GM12878 (cell line): Measurements from ENCODE around the gene PTGER4. TPM values are rescaled to one million over a fixed set of nuclear protein-coding genes. Genes with fewer than 3 reads are reported as not detected.

Experiments used
- ATAC-seq: fragments of 200-7000 bp; cut with Tn5 transposase; 3 replicates; pipeline ENCODE4 v1.9.1; 2020; ENCODE audit warnings: mild to moderate bottlenecking, moderate library complexity
- BruUV-seq: library from RNA; stranded (reverse); fragments of 400-500 nt; replicated peaks from 2 replicates; lab custom pipeline; 2021; lab: Mats Ljungman, UMichigan
- CTCF ChIA-PET: fragments of 300-600 bp; sonication (Branson Sonifier 250); formaldehyde crosslinking; extraction: SDS; loops from one replicate; lab custom pipeline; 2021; ENCODE audit warnings: inconsistent platforms; lab: Yijun Ruan, JAX
- POLR2A ChIA-PET: fragments of 350-600 bp; formaldehyde crosslinking; extraction: SDS; loops from one replicate; lab custom pipeline; 2021; ENCODE audit warnings: inconsistent platforms; lab: Charles Lee
- RAD21 ChIA-PET: fragments of 300-600 bp; sonication (Branson Sonifier 250); formaldehyde crosslinking; loops from one replicate; lab custom pipeline; 2023; ENCODE audit warnings: antibody characterized with exemption; ENCODE audit not compliant: unreplicated experiment; lab: Charles Lee
- SMC1A ChIA-PET: fragments of 300-600 bp; sonication (Branson Sonifier 250); formaldehyde crosslinking; loops from one replicate; lab custom pipeline; 2023; ENCODE audit not compliant: unreplicated experiment, uncharacterized antibody; lab: Charles Lee
- DNase-seq: peaks from one replicate; pipeline ENCODE4 v3.0.0-alpha.2; 2011; ENCODE audit warnings: low read depth, low spot score
- FAIRE-seq: peaks from 3 replicates; lab custom pipeline; 2011; peaks lifted over from hg19 to GRCh38; lab: Jason Lieb, UNC
- H2AFZ ChIP-seq: 2 replicates; pipeline ENCODE4 v1.6.0; 2011; ENCODE audit warnings: low read depth, low read length, control low read depth; ENCODE audit not compliant: control insufficient read depth
- H3K27ac ChIP-seq: 2 replicates; pipeline ENCODE4 v1.5.1; 2011; ENCODE audit warnings: control low read depth; ENCODE audit not compliant: control insufficient read depth, insufficient read depth
- H3K27me3 ChIP-seq, 2 experiments: replicated peaks in 1 of 2; 2 replicates each; pipeline versions ENCODE4 v1.6.0 to v1.6.1; 2011; ENCODE audit warnings: low read length in 1 of 2; ENCODE audit not compliant: control insufficient read depth in 2 of 2, insufficient read depth in 2 of 2
- H3K36me3 ChIP-seq, 2 experiments: 2 replicates each; pipeline ENCODE4 v1.5.1; 2011; ENCODE audit warnings: low read length in 1 of 2; ENCODE audit not compliant: control insufficient read depth in 2 of 2, insufficient read depth in 2 of 2
- H3K4me1 ChIP-seq: 2 replicates; pipeline ENCODE4 v1.6.1; 2011; ENCODE audit warnings: mild to moderate bottlenecking, low read length, moderate library complexity, mixed read lengths; ENCODE audit not compliant: control insufficient read depth, insufficient read depth
- H3K4me2 ChIP-seq: 2 replicates; pipeline ENCODE4 v1.6.0; 2011; ENCODE audit warnings: control low read depth; ENCODE audit not compliant: control insufficient read depth, insufficient read depth
- H3K4me3 ChIP-seq: fragments of 200-600 bp; sonication (generic); 2 replicates; pipeline ENCODE4 v1.5.1; 2016
- H3K79me2 ChIP-seq: 2 replicates; pipeline ENCODE4 v1.6.0; 2011; ENCODE audit warnings: low read length; ENCODE audit not compliant: control insufficient read depth, insufficient read depth
- H3K9ac ChIP-seq: 2 replicates; pipeline ENCODE4 v1.8.0; 2011; ENCODE audit warnings: low read length, control low read depth, mixed read lengths; ENCODE audit not compliant: control insufficient read depth, insufficient read depth
- H3K9me3 ChIP-seq: replicated peaks from 3 replicates; pipeline ENCODE4 v1.5.1; 2011; ENCODE audit warnings: mild to moderate bottlenecking, low read length; ENCODE audit not compliant: control insufficient read depth, insufficient read depth
- H4K20me1 ChIP-seq: 2 replicates; pipeline ENCODE4 v1.6.0; 2011; ENCODE audit not compliant: control insufficient read depth, insufficient read depth
- CREB1 ChIP-seq: IDR thresholded peaks from 2 replicates; pipeline ENCODE4 v1.6.1; 2012; ENCODE audit warnings: low read depth, mild to moderate bottlenecking, inconsistent platforms
- EZH2 ChIP-seq: IDR thresholded peaks from 2 replicates; pipeline ENCODE4 v1.6.1; 2012; ENCODE audit warnings: low read depth, mild to moderate bottlenecking, control low read depth, inconsistent platforms, low read length, borderline replicate concordance; ENCODE audit not compliant: control insufficient read depth
- FOXM1 ChIP-seq: IDR thresholded peaks from 2 replicates; pipeline ENCODE4 v1.6.1; 2012; ENCODE audit warnings: low read depth, mild to moderate bottlenecking, inconsistent platforms, low read length, moderate library complexity
- GABPA ChIP-seq: IDR thresholded peaks from 2 replicates; pipeline ENCODE4 v1.6.1; 2014; ENCODE audit warnings: antibody characterized with exemption, low read depth, mild to moderate bottlenecking, inconsistent platforms
- JUND ChIP-seq: IDR thresholded peaks from 2 replicates; pipeline ENCODE4 v1.6.1; 2012; ENCODE audit warnings: low read depth, mild to moderate bottlenecking, low read length, improper control_type of control experiment, moderate library complexity
- MEF2B ChIP-seq: fragments of 450-650 bp; IDR thresholded peaks from 2 replicates; pipeline ENCODE4 v1.6.1; 2018; ENCODE audit warnings: mild to moderate bottlenecking, moderate library complexity; ENCODE audit not compliant: partially characterized antibody, poor library complexity, severe bottlenecking
- MTA3 ChIP-seq: IDR thresholded peaks from 2 replicates; pipeline ENCODE4 v1.6.1; 2012; ENCODE audit warnings: low read length, inconsistent platforms, borderline replicate concordance
- NR2C2 ChIP-seq: IDR thresholded peaks from 2 replicates; pipeline ENCODE4 v1.6.1; 2011; ENCODE audit warnings: borderline replicate concordance, low read depth; ENCODE audit not compliant: control insufficient read depth, insufficient read length
- SMARCA5 ChIP-seq: fragments of 450-650 bp; IDR thresholded peaks from 2 replicates; pipeline ENCODE4 v1.6.1; 2017; ENCODE audit warnings: mild to moderate bottlenecking
- STAT1 ChIP-seq: fragments of 450-650 bp; conservative IDR thresholded peaks from 2 replicates; pipeline ENCODE4 v1.6.1; 2014; ENCODE audit warnings: antibody characterized with exemption, mild to moderate bottlenecking
- SUZ12 ChIP-seq: fragments of 200-600 bp; sonication (generic); IDR thresholded peaks from one replicate; pipeline ENCODE4 v1.6.1; 2018; ENCODE audit warnings: antibody characterized with exemption, mild to moderate bottlenecking; ENCODE audit not compliant: unreplicated experiment
- TCF12 ChIP-seq: IDR thresholded peaks from 2 replicates; pipeline ENCODE4 v1.6.1; 2011; ENCODE audit warnings: low read depth, mild to moderate bottlenecking, low read length
- WGBS: methylation state at CpG from one replicate; pipeline ENCODE4 v1.1.6; 2016; ENCODE audit warnings: low lambda C conversion rate; ENCODE audit not compliant: insufficient replicate concordance, insufficient coverage; ENCODE audit errors: missing lambda C conversion rate; 5-methylcytosine and 5-hydroxymethylcytosine counted together
- in situ Hi-C: fragments of 300-500 bp; cut with MboI; formaldehyde crosslinking; loops from 9 replicates; pipeline ENCODE4 v1.14.3; 2018; ENCODE audit warnings: mixed read lengths
- intact Hi-C: fragments of 100-400 bp; cut with micrococcal nuclease; formaldehyde crosslinking; loops from one replicate; pipeline ENCODE4 v1.14.2; 2022; ENCODE audit not compliant: unreplicated experiment
- polyA plus RNA-seq, 11 experiments: library from polyadenylated mRNA; depleted of rRNA in 4 of 11; unstranded in 6 of 11; stranded (reverse) in 5 of 11; fragments of >200 nt; fragmentation: Nextera tagmentation in 4 of 11; fragmentation: Illumina TruSeq in 1 of 11; extraction: Ambion mirVana in 4 of 11; extraction: Trizol in 1 of 11; gene quantifications; 1 replicate in 1 of 11; 2 replicates in 10 of 11; pipeline versions ENCODE4 v1.2.1 to v1.2.3, GENCODE V29; 2011 to 2016; ENCODE audit warnings: inconsistent platforms in 2 of 11, missing spikeins in 2 of 11, low read depth in 1 of 11
- total RNA-seq, 4 experiments: library from RNA; depleted of rRNA in 3 of 4; stranded (reverse); fragments of >200 nt in 3 of 4; fragmentation: Illumina TruSeq in 1 of 4; extraction: Trizol in 1 of 4; gene quantifications; 2 replicates each; pipeline versions ENCODE4 v1.2.1 to v1.2.3, GENCODE V29; 2013 to 2021

The PTGER4 gene
- total and polyA plus RNA-seq, 10 of the 15 experiments (the other 5 are each of a cell fraction or from before 2014, with no cell fraction given), result 0.15 to 3.7 (median 0.62) TPM

DNA sequence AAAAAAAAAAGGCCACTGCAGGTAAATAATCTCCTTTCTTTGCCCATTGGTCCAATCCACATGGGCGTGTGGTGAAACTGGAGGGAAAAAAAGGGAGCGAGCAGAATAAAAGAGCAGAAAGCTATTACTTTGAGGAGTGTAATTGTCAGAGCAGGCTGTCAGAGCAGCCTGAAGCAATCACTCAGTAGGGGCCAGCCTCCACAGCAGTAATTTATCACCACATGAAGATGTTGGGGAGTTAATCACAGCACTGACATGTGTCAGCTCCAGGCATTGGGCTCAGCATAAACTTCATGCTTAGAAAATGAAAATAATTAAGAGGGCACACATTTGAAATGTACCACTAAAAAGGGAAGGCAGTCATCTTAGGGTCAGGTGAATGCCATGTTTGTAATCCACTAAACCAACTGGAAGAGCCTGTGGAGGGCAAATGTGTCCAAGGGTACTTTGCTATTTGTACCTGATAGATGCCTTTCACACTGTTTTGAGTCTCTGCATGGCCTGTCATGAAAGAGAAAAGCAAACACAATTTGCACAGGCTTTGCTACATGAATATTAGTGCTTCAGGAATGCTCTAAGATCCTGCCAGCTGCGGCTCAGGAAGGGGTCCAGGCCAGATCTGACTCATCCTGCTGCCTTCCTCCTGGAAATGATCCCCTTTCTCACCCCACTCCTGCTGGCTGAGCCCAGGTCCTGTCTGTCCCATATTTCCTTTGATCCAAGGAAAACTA lies 2.9 kb upstream of the PTGER4 start:
- no peak for TF ChIP-seq SMARCA5
- no peak for TF ChIP-seq CREB1
- no peak for TF ChIP-seq FOXM1
- TF ChIP-seq NR2C2, result no peak
- no peak for TF ChIP-seq TCF12
- TF ChIP-seq EZH2, result no peak
- TF ChIP-seq MTA3, result no peak
- TF ChIP-seq GABPA, result no peak
- no peak for TF ChIP-seq SUZ12
- no peak for TF ChIP-seq STAT1
- TF ChIP-seq MEF2B, result no peak
- no peak for TF ChIP-seq JUND
- FAIRE-seq (no peak), DNase-seq (no peak), ATAC-seq (no peak)
- Histone ChIP-seq H3K27me3 (peaks cover 5 to 12% of the 10 kb centered on the region in 2 experiments; a peak in 3 of 4 replicates), H3K79me2 (no peaks in the 10 kb centered on the region), H3K4me1 (peaks cover 8% of the 10 kb centered on the region), H2AFZ (no peak overlapping the region), H3K9me3 (no peaks in the 10 kb centered on the region), H4K20me1 (no peaks in the 10 kb centered on the region), H3K4me2 (no peak overlapping the region), H3K9ac (no peak overlapping the region), H3K36me3 (no peaks in the 10 kb centered on the region), H3K4me3 (no peak overlapping the region), H3K27ac (no peak overlapping the region)
- SMC1A ChIA-PET, result interaction anchor here (0.7 to 2.2 kb wide), 11 partner anchors 9 to 302 kb away, joined by 3 to 13 read pairs (median 3); no protein-coding TSS in a partner anchor
- intact Hi-C loops (no loop called here), in situ Hi-C loops (loop anchor here (25.0 kb wide), 1 partner anchor 1089 kb away; no protein-coding TSS in a partner anchor)
- BruUV-seq, result no TSS peak
- RAD21 ChIA-PET, result interaction anchor here (1.0 to 2.1 kb wide), 3 partner anchors 7 to 235 kb away, joined by 3 to 5 read pairs (median 4); no protein-coding TSS in a partner anchor
- WGBS, result 62% methylated on average over 3 of the region's 3 CpGs
- POLR2A ChIA-PET, result interaction anchor here (0.7 kb wide), 1 partner anchor 108 kb away, joined by 9 read pairs; no protein-coding TSS in a partner anchor
- CTCF ChIA-PET, result interaction anchor here (0.6 to 0.8 kb wide), 2 partner anchors 76 to 728 kb away, joined by 3 read pairs; no protein-coding TSS in a partner anchor
